H1 (cell line): ENCODE measurements around the gene DUSP1. TPM values are rescaled to one million over a fixed set of nuclear protein-coding genes. Genes with fewer than 3 reads are reported as not detected.

Experiments used
- CTCF ChIA-PET: fragments of 300-600 bp; sonication (Branson Sonifier 250); formaldehyde crosslinking; loops from one replicate; lab custom pipeline; 2021; ENCODE audit not compliant: partially characterized antibody; lab: Charles Lee
- POLR2A ChIA-PET: fragments of 300-600 bp; sonication (Branson Sonifier 250); formaldehyde crosslinking; loops from one replicate; lab custom pipeline; 2021; ENCODE audit warnings: inconsistent platforms; ENCODE audit not compliant: partially characterized antibody; lab: Charles Lee
- DNase-seq, 2 experiments: peaks; one replicate each; pipeline versions ENCODE4 v3.0.0 to v3.0.0-alpha.2; 2010 to 2022; ENCODE audit warnings: low spot score in 2 of 2, low read depth in 1 of 2, mixed read lengths in 1 of 2
- FAIRE-seq: peaks from 2 replicates; lab custom pipeline; 2011; peaks lifted over from hg19 to GRCh38; lab: Jason Lieb, UNC
- H2AFZ ChIP-seq: 2 replicates; pipeline ENCODE4 v1.8.1; 2012; ENCODE audit warnings: low read length, inconsistent platforms
- H2AK5ac ChIP-seq: 2 replicates; pipeline ENCODE4 v1.6.1; 2013; ENCODE audit warnings: low read depth, low read length
- H2BK120ac ChIP-seq: replicated peaks from 2 replicates; pipeline ENCODE3; 2013; ENCODE audit warnings: low read depth, low read length, inconsistent platforms
- H2BK12ac ChIP-seq: 2 replicates; pipeline ENCODE4 v1.6.1; 2013; ENCODE audit warnings: low read depth, low read length
- H2BK15ac ChIP-seq: 2 replicates; pipeline ENCODE4 v1.6.1; 2013; ENCODE audit warnings: low read length
- H2BK20ac ChIP-seq: 2 replicates; pipeline ENCODE4 v1.6.1; 2013; ENCODE audit warnings: low read length
- H2BK5ac ChIP-seq: 2 replicates; pipeline ENCODE4 v1.6.1; 2013; ENCODE audit warnings: low read depth, low read length
- H3K14ac ChIP-seq: 2 replicates; pipeline ENCODE4 v1.6.1; 2013; ENCODE audit warnings: inconsistent platforms; ENCODE audit not compliant: insufficient read length
- H3K18ac ChIP-seq: 2 replicates; pipeline ENCODE4 v1.6.1; 2013; ENCODE audit warnings: low read length; ENCODE audit errors: extremely low read depth
- H3K23ac ChIP-seq: 2 replicates; pipeline ENCODE4 v1.6.1; 2013; ENCODE audit warnings: inconsistent platforms; ENCODE audit not compliant: insufficient read length
- H3K23me2 ChIP-seq: 2 replicates; pipeline ENCODE4 v1.6.1; 2013; ENCODE audit warnings: low read depth, low read length
- H3K27ac ChIP-seq: 2 replicates; pipeline ENCODE4 v1.6.1; 2011; ENCODE audit warnings: low read depth, low read length, inconsistent platforms
- H3K27me3 ChIP-seq, 4 experiments: replicated peaks in 1 of 4; 1 replicate in 1 of 4; 2 replicates in 3 of 4; pipeline versions ENCODE4 v1.6.1 to v1.8.1; 2011 to 2013; ENCODE audit warnings: low read length in 3 of 4, mild to moderate bottlenecking in 3 of 4, inconsistent platforms in 2 of 4, mixed read lengths in 2 of 4, moderate library complexity in 1 of 4; ENCODE audit not compliant: control insufficient read depth in 3 of 4, insufficient read depth in 3 of 4; ENCODE audit errors: extremely low read depth in 1 of 4
- H3K36me3 ChIP-seq, 4 experiments: 2 replicates each; pipeline versions ENCODE4 v1.6.1 to v1.8.1; 2011 to 2013; ENCODE audit warnings: mild to moderate bottlenecking in 4 of 4, low read length in 3 of 4, moderate library complexity in 2 of 4, control low read depth in 1 of 4, inconsistent platforms in 1 of 4; ENCODE audit not compliant: insufficient read depth in 4 of 4, control insufficient read depth in 2 of 4
- H3K4ac ChIP-seq: replicated peaks from 2 replicates; pipeline ENCODE3; 2013; ENCODE audit warnings: low read length, low read depth, mixed read lengths, inconsistent platforms; ENCODE audit not compliant: insufficient read length
- H3K4me1 ChIP-seq, 4 experiments: replicated peaks in 1 of 4; 1 replicate in 1 of 4; 2 replicates in 3 of 4; pipeline versions ENCODE4 v1.6.1 to v1.8.1; 2011 to 2013; ENCODE audit warnings: low read length in 3 of 4, inconsistent platforms in 2 of 4, mixed read lengths in 1 of 4; ENCODE audit not compliant: insufficient read depth in 4 of 4, control insufficient read depth in 3 of 4
- H3K4me2 ChIP-seq, 2 experiments: 2 replicates each; pipeline versions ENCODE4 v1.6.1 to v1.8.1; 2011 to 2013; ENCODE audit warnings: low read depth in 2 of 2, low read length in 2 of 2, control low read depth in 1 of 2, inconsistent platforms in 1 of 2, mild to moderate bottlenecking in 1 of 2; ENCODE audit not compliant: insufficient read depth in 1 of 2
- H3K4me3 ChIP-seq, 4 experiments: fragments of 200-600, 300-600 bp in 1 of 4; sonication (generic), shearing (Covaris generic), sonication (Bioruptor Twin) in 1 of 4; 2 replicates each; pipeline versions ENCODE4 v1.5.1 to v1.8.1; 2011 to 2016; ENCODE audit warnings: low read length in 4 of 4, low read depth in 3 of 4, control low read depth in 2 of 4, inconsistent platforms in 2 of 4, mild to moderate bottlenecking in 2 of 4, mixed read lengths in 1 of 4, moderate library complexity in 1 of 4; ENCODE audit not compliant: insufficient read depth in 2 of 4; ENCODE audit errors: extremely low read depth in 1 of 4
- H3K56ac ChIP-seq: replicated peaks from 2 replicates; pipeline ENCODE3; 2013; ENCODE audit warnings: low read depth, mild to moderate bottlenecking, mixed read lengths, low read length, inconsistent platforms; ENCODE audit not compliant: insufficient read length
- H3K79me1 ChIP-seq: 2 replicates; pipeline ENCODE4 v1.6.1; 2013; ENCODE audit warnings: low read depth, low read length, control low read depth
- H3K79me2 ChIP-seq, 2 experiments: 2 replicates each; pipeline versions ENCODE4 v1.6.1 to v1.8.1; 2012 to 2013; ENCODE audit warnings: low read length in 2 of 2, mild to moderate bottlenecking in 2 of 2, inconsistent platforms in 1 of 2; ENCODE audit not compliant: insufficient read depth in 2 of 2, control insufficient read depth in 1 of 2
- H3K9ac ChIP-seq, 4 experiments: replicated peaks in 1 of 4; 1 replicate in 1 of 4; 2 replicates in 3 of 4; pipeline versions ENCODE4 v1.6.1 to v1.8.1; 2011 to 2013; ENCODE audit warnings: low read depth in 3 of 4, low read length in 3 of 4, control low read depth in 2 of 4, mild to moderate bottlenecking in 2 of 4, moderate library complexity in 2 of 4, inconsistent platforms in 1 of 4; ENCODE audit errors: extremely low read depth in 1 of 4
- H3K9me3 ChIP-seq, 2 experiments: 2 replicates each; pipeline versions ENCODE4 v1.6.1 to v1.8.1; 2012 to 2013; ENCODE audit warnings: mild to moderate bottlenecking in 2 of 2, moderate library complexity in 2 of 2, control low read depth in 1 of 2, inconsistent platforms in 1 of 2, low read depth in 1 of 2, low read length in 1 of 2, mixed read lengths in 1 of 2; ENCODE audit not compliant: insufficient read depth in 2 of 2
- H4K20me1 ChIP-seq, 2 experiments: replicated peaks in 1 of 2; 2 replicates each; pipeline versions ENCODE3 to v1.8.1; 2011 to 2013; ENCODE audit warnings: inconsistent platforms in 2 of 2, low read length in 2 of 2, mild to moderate bottlenecking in 1 of 2; ENCODE audit not compliant: insufficient read depth in 2 of 2, control insufficient read depth in 1 of 2
- H4K5ac ChIP-seq: 2 replicates; pipeline ENCODE4 v1.6.1; 2013; ENCODE audit warnings: low read length, low read depth, mixed read lengths, inconsistent platforms; ENCODE audit not compliant: insufficient read length
- H4K8ac ChIP-seq: 2 replicates; pipeline ENCODE4 v1.8.0; 2013; ENCODE audit warnings: mild to moderate bottlenecking, moderate library complexity, low read length, inconsistent platforms; ENCODE audit not compliant: insufficient read depth; ENCODE audit errors: extremely low read depth
- H4K91ac ChIP-seq: replicated peaks from 2 replicates; pipeline ENCODE3; 2013; ENCODE audit warnings: low read length, mixed read lengths, inconsistent platforms; ENCODE audit not compliant: insufficient read length
- ASH2L ChIP-seq: fragments of 200-600, 300-600 bp; sonication (generic); IDR thresholded peaks from one replicate; pipeline ENCODE4 v1.7.1; 2017; ENCODE audit warnings: low read length
- EP300 ChIP-seq, 2 experiments: IDR thresholded peaks; 1 replicate in 1 of 2; 2 replicates in 1 of 2; pipeline ENCODE4 v1.6.1; 2011 to 2012; ENCODE audit warnings: low read depth in 2 of 2, low read length in 2 of 2, mild to moderate bottlenecking in 2 of 2, borderline replicate concordance in 1 of 2, inconsistent platforms in 1 of 2, moderate library complexity in 1 of 2
- JUN ChIP-seq: IDR thresholded peaks from 2 replicates; pipeline ENCODE4 v1.6.1; 2011; ENCODE audit warnings: low read depth, mild to moderate bottlenecking, improper control_type of control experiment, low read length
- MAFK ChIP-seq: IDR thresholded peaks from 2 replicates; pipeline ENCODE4 v1.6.1; 2012; ENCODE audit warnings: low read depth, mild to moderate bottlenecking, improper control_type of control experiment, low read length
- RAD21 ChIP-seq, 2 experiments: IDR thresholded peaks in 1 of 2; conservative IDR thresholded peaks in 1 of 2; 2 replicates each; pipeline ENCODE4 v1.6.1; 2011; ENCODE audit warnings: low read depth in 2 of 2, low read length in 2 of 2, improper control_type of control experiment in 1 of 2, inconsistent platforms in 1 of 2, mild to moderate bottlenecking in 1 of 2, moderate library complexity in 1 of 2
- RBBP5 ChIP-seq: IDR thresholded peaks from 2 replicates; pipeline ENCODE4 v1.7.1; 2012; ENCODE audit warnings: low read depth, mild to moderate bottlenecking, inconsistent platforms, low read length, moderate library complexity, borderline replicate concordance
- SIN3A ChIP-seq, 2 experiments: IDR thresholded peaks in 1 of 2; conservative IDR thresholded peaks in 1 of 2; 2 replicates each; pipeline ENCODE4 v1.6.1; 2011 to 2012; ENCODE audit warnings: low read length in 2 of 2, improper control_type of control experiment in 1 of 2, low read depth in 1 of 2, mild to moderate bottlenecking in 1 of 2
- SP2 ChIP-seq: IDR thresholded peaks from 2 replicates; pipeline ENCODE4 v1.6.1; 2012; ENCODE audit warnings: mild to moderate bottlenecking, low read length, inconsistent platforms
- WGBS, 2 experiments: shearing (Covaris generic) in 1 of 2; methylation state at CpG; one replicate each; pipeline versions ENCODE4 v1.1.6 to v1.1.7; 2013 to 2015; ENCODE audit warnings: low lambda C conversion rate in 2 of 2, mixed read lengths in 2 of 2, inconsistent platforms in 1 of 2, low coverage in 1 of 2, missing lambda C conversion rate in 1 of 2; ENCODE audit not compliant: insufficient replicate concordance in 2 of 2, insufficient coverage in 1 of 2, insufficient read length in 1 of 2; ENCODE audit errors: extremely low coverage in 1 of 2, missing lambda C conversion rate in 1 of 2; 5-methylcytosine and 5-hydroxymethylcytosine counted together
- polyA plus RNA-seq, 7 experiments: library from polyadenylated mRNA; depleted of rRNA in 3 of 7; stranded (reverse) in 5 of 7; unstranded in 2 of 7; fragments of >200 nt in 5 of 7; fragments of 200-250 nt in 2 of 7; gene quantifications; 1 replicate in 5 of 7; 2 replicates in 1 of 7; 4 replicates in 1 of 7; pipeline versions ENCODE4 v1.2.1 to v1.2.3, GENCODE V29; 2011 to 2013; ENCODE audit warnings: missing spikeins in 2 of 7, mixed read lengths in 2 of 7
- total RNA-seq: library from RNA; stranded (reverse); fragmentation: NEBNext Ultra II Directional; extraction: Animal tissue kit (Norgen Biotek cat#: 25700); gene quantifications from 2 replicates; pipeline ENCODE4 v1.2.1, GENCODE V29; 2021

The DUSP1 gene
- total and polyA plus RNA-seq, 2 of the 8 experiments (the other 6 are each of a cell fraction or from before 2014, with no cell fraction given) = 6.5 to 11.7 TPM

DNA sequence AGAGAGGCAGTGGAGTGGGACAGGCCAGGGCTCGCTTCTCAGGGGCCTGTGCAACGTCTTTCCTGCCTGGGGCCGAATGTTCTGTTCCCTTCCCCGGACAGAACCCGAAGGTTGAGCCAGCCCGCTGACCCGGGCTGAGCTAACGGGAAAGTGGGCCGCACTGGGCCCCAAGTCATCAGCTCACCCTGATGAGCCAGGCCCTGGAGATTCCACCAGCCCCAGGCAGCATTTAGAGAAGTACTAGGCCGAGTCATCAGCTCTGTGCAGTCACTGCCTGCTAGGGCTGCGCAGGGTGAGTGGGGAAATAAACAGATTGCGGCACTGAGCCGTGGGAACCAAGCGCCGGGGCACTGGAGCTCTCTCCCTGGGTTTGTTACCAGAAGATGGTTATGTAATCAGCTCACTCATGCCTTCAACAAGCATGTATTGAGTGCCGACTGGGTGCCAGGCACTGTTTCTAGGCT is 29.1 kb upstream of the DUSP1 start:
- Histone ChIP-seq H3K36me3 (no peaks in the 10 kb centered on the region), H3K56ac (no peak overlapping the region), H2AFZ (no peak overlapping the region), H3K9ac (no peak overlapping the region), H3K27me3 (no peaks in the 10 kb centered on the region), H4K5ac (no peak overlapping the region), H4K91ac (no peak overlapping the region), H3K23ac (no peak overlapping the region), H3K79me2 (no peaks in the 10 kb centered on the region), H4K20me1 (no peaks in the 10 kb centered on the region), H3K4ac (no peak overlapping the region), H2BK20ac (no peak overlapping the region), H3K79me1 (no peaks in the 10 kb centered on the region), H3K4me1 (no peaks in the 10 kb centered on the region), H3K4me3 (no peak overlapping the region), H3K18ac (no peak overlapping the region), H2BK15ac (no peak overlapping the region), H2BK120ac (no peak overlapping the region), H2BK12ac (no peak overlapping the region), H4K8ac (no peak overlapping the region; the same call in 1 of the 2 replicates), H3K23me2 (no peaks in the 10 kb centered on the region), H2BK5ac (no peak overlapping the region), H3K14ac (no peak overlapping the region), H3K9me3 (no peaks in the 10 kb centered on the region), H3K27ac (no peak overlapping the region), H3K4me2 (no peak overlapping the region), H2AK5ac (no peak overlapping the region)
- POLR2A ChIA-PET = interaction anchor here (0.9 kb wide), 1 partner anchor 33 kb away, joined by 3 read pairs; no protein-coding TSS in a partner anchor
- CTCF ChIA-PET = interaction anchor here (0.6 to 1.4 kb wide), 4 partner anchors 30 to 687 kb away, joined by 3 to 6 read pairs (median 3); no protein-coding TSS in a partner anchor
- FAIRE-seq = no peak
- WGBS, 2 experiments = 86% methylated on average over 16 of the region's 16 CpGs; no CpG with 5 or more reads in 1 of the 2 experiments
- DNase-seq = no peak
- TF ChIP-seq MAFK (no peak), EP300 (IDR thresholded peaks at IDR 0.05; ENCODE audit: borderline replicate concordance in 1 of 2, low read depth in 2 of 2, low read length in 2 of 2) (no peak), JUN (no peak), RBBP5 (no peak), RAD21 (IDR thresholded peaks at IDR 0.05 in 1 of 2, conservative IDR thresholded peaks at IDR 0.05 in 1 of 2; ENCODE audit: low read depth in 2 of 2, low read length in 2 of 2) (no peak), SP2 (no peak), SIN3A (conservative IDR thresholded peaks at IDR 0.05 in 1 of 2, IDR thresholded peaks at IDR 0.05 in 1 of 2; ENCODE audit: low read depth in 1 of 2, low read length in 2 of 2) (no peak), ASH2L (no peak)
